Right renal pelvis (tissue), 4 donors: ENCODE data around the gene FAM181A. TPM values are rescaled to one million over a fixed set of nuclear protein-coding genes. Genes with fewer than 3 reads are reported as not detected.
A peak's percentile ranks its signal among the peaks of the same experiment; 100 is the strongest.

Experiments used
- DNase-seq, 4 donors: peaks; one replicate each; pipeline ENCODE4 v3.0.0-alpha.2; 2013; ENCODE audit warnings: low read depth in 4 of 4, low spot score in 3 of 4, missing footprints in 1 of 4
- polyA plus RNA-seq, 4 donors: library from polyadenylated mRNA; unstranded; fragments of 120-200 nt; gene quantifications; one replicate each; pipeline ENCODE4 v1.2.1, GENCODE V29; 2013; ENCODE audit not compliant: insufficient read length in 4 of 4

Gene FAM181A
- polyA plus RNA-seq: not detected

GRCh38 chr14:93926873-93927799 is at the start of gene FAM181A:
Gene FAM181A, plus strand, starts transcription at chr14:93927344. Its CDS starts 942 bp downstream, at chr14:93928286.
- DNase-seq: no peak

GRCh38 chr14:93878212-93878611 is 48.9 kb upstream of the FAM181A start:
- DNase-seq: no peak

GRCh38 chr14:93878871-93879270 is 48.3 kb upstream of the FAM181A start:
- no peak for DNase-seq

- no peak for DNase-seq
Measured at GRCh38 chr14:93879362-93879983, 47.7 kb upstream of the FAM181A start.

GRCh38 chr14:93880021-93880820 is 46.9 kb upstream of the FAM181A start:
- DNase-seq: peak in 1 of 4 donors; percentile 10

GRCh38 chr14:93884950-93885349 is 42.2 kb upstream of the FAM181A start:
- no peak for DNase-seq

GRCh38 chr14:93888995-93889394 is 38.1 kb upstream of the FAM181A start:
- DNase-seq: no peak

- no peak for DNase-seq
Measured at GRCh38 chr14:93889739-93890483, 37.2 kb upstream of the FAM181A start.

GRCh38 chr14:93891756-93892504 is 35.2 kb upstream of the FAM181A start:
- DNase-seq: no peak

- DNase-seq: no peak
Measured at GRCh38 chr14:93892505-93892839, 34.7 kb upstream of the FAM181A start.

- peak; percentile 45 to 69 (median 47) for DNase-seq
Measured at GRCh38 chr14:93892923-93893558, 34.1 kb upstream of the FAM181A start.

GRCh38 chr14:93893661-93894261 is 33.4 kb upstream of the FAM181A start:
- no peak for DNase-seq

- DNase-seq: no peak
Measured at GRCh38 chr14:93895023-93895604, 32.0 kb upstream of the FAM181A start.

- DNase-seq: no peak
Measured at GRCh38 chr14:93897476-93897845, 29.7 kb upstream of the FAM181A start.

GRCh38 chr14:93898081-93898611 is 29.0 kb upstream of the FAM181A start:
- DNase-seq: no peak

- DNase-seq: no peak
Measured at GRCh38 chr14:93898731-93899130, 28.4 kb upstream of the FAM181A start.

GRCh38 chr14:93901813-93902212 is 25.3 kb upstream of the FAM181A start:
- no peak for DNase-seq

- no peak for DNase-seq
Measured at GRCh38 chr14:93902619-93903307, 24.4 kb upstream of the FAM181A start.
